Ramos (cell line): ENCODE results near the gene EBLN1.

Experiments used
- in situ Hi-C: fragments of 300-500 bp; cut with MboI; formaldehyde crosslinking; loops from one replicate; pipeline ENCODE4 v1.14.3; 2022; ENCODE audit warnings: low sequenced_read_pairs; ENCODE audit not compliant: unreplicated experiment

The EBLN1 gene

DNA sequence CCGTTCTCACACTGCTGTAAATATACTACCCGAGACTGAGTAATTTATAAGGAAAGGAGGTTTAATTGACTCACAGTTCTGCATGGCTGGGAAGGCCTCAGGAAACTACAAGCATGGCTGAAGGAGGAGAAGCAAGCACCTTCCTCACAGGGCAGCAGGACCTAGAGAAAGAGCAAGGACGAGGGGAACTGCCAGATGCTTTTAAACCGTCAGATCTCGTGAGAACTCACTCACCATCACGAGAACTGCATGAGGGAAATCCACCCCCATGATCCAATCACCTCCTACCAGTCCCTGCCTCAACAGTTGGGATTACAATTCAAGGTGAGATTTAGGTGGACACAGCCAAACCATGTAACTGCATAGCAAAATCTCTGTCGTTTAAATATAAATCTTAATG lies at the start of gene EBLN1:
Gene EBLN1, minus strand, starts transcription at position 174 of the 400 bp plus-strand sequence. CDS start 8,032 bp downstream, outside the sequence.
- in situ Hi-C loops, result no loop called here

DNA sequence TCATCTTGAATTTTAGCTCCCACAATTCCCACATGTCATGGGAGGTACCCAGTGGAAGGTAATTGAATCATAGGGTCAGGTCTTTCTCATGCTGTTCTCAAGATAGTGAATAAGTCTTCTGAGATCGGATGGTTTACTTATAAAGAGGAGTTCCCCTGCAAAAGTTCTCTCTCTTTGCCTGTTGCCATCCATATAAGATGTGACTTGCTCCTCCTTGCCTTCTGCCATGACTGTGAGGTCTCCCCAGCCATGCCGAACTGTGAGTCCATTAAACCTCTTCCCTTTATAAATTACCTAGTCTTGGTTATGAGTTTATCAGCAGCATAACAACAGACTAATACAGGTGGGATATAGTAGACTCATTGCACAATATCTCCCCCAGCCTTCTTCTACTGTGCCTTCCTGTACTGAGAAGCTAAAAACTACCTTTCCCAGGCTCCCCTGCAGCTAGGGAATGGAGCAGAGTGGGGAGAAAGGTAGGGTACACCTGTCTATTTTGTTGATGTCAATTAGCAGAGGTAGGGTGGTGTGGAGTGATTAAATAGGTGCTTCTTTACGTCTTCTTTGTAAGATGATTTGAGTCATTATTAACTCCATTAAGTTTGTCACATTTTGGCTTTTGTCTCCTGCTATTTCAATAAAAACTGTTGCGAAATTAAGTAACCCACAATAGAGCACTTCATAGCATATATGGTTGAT lies 48.2 kb upstream of the EBLN1 start:
- in situ Hi-C loops, result no loop called here

- in situ Hi-C loops, result no loop called here
Measured at GRCh38 chr10:22263106-22263505, 45.3 kb upstream of the EBLN1 start.

DNA sequence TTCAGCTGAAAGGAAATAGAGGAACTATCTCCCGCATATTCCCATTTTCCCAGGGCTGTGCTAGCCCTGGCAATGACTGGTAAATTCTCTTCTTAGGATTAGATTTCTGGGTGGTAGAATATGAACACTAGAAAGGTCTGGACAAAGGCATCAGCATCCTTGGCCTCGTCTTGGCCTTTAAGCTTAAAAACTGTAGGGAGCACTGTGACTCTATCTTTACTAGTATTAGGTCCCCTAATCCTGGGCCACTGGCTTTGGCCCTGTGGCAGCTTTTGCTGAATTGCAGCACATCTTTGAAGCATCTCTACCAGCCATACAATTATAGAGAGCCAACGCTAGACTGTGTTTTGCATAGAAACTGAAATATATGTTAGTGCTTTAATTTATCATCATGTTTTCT lies 41.5 kb upstream of the EBLN1 start:
- in situ Hi-C loops, result no loop called here

DNA sequence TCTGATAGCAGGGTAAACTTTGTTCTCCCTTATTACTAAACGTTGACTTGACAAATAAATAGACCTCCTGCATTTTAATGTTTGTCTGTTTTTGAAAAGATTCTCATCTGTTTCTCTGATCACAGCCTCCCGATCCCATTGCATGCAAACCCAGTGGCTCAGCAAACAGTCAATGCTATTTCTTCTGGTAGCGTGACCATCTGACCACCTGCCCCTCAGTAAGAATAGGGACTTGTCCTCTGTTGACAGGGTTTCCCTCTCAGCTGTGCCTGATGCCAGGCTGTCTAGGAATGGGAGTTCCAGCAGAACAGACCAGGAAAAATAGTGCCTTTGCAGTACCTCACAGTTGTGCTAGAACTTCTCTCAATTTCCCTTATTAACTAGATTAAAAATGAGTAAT lies 40.7 kb upstream of the EBLN1 start:
- in situ Hi-C loops, result no loop called here

- in situ Hi-C loops, result no loop called here
Measured at GRCh38 chr10:22253580-22253882, 35.7 kb upstream of the EBLN1 start.

- in situ Hi-C loops, result no loop called here
Measured at GRCh38 chr10:22252801-22253579, 35.2 kb upstream of the EBLN1 start.

- in situ Hi-C loops, result no loop called here
Measured at GRCh38 chr10:22252224-22252800, 34.5 kb upstream of the EBLN1 start.

DNA sequence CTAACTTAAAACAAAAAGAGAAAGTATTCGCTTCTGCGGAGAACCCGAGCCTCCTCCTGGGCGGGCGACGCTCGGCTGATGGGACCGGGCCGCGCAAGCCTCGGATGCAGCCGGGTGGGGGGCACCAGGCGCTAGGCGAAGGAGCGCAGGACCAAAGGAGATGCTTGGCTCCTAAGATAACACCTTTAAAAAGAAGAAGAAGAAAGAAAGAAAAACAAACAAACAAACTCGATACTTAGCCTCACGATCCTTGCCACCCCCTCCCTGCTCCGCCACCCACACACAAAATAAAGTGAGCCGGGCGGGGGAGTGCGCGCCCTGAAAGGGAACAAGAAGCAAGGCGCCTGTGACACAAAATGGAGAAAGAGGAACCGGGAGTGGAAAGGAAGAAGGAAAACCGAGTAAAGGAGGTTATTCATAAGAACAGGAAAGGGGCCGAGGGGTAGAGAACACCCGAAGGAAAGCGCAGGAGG lies 34.0 kb upstream of the EBLN1 start:
- in situ Hi-C loops, result no loop called here

GRCh38 chr10:22250897-22251660 lies 33.3 kb upstream of the EBLN1 start:
- in situ Hi-C loops, result no loop called here

DNA sequence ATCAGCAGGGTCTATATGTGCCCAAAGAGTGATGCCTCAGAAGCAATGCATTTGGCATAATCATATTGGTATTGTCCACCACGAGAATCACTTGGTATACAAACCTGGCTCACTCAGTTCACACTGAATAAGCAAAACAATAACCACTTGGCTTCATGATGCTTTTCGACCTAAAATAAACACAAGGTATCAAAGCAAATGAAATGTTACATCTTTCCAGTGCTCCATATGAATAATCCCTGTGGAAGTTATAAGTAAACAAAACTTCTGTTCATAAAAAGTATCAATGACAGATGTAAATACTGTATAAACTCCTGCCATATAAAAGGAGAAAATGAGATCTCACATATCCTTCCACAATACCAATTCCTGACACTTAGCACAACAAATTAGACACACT lies 29.8 kb upstream of the EBLN1 start:
- in situ Hi-C loops, result no loop called here

DNA sequence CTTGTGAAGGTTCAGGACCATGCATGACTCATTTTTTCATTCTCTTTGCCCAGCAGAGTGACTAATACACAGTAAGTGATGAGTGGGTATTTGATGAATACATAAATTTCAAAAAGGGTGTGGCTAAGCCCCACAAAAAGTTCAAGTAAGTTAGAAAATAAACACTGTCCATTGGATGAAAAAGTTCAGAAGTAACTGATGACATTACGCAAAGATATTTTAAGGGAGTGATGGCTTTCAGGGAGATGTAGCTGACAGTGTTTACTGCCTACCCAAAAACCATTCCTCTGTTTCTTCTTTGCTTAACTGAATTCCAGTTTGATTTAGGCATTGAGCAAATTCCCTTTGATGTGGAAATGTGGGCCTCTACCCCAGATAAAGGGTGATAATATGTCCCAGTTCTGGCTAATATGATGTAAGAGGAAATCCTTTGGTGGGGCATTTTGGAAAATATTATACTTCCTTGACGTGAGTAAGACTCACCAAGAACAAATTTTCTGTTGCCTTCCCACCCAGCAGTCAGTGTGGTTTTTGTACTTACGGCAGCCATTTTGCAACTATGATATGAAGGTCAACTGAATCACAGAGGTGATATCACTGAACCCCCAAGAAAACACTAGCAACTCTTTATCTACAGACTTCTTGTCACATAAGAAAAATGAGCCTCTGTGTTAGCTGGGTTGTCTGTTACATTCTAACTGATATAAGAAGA lies 29.0 kb upstream of the EBLN1 start:
- in situ Hi-C loops, result no loop called here

GRCh38 chr10:22245567-22245966 lies 27.8 kb upstream of the EBLN1 start:
- in situ Hi-C loops, result no loop called here

DNA sequence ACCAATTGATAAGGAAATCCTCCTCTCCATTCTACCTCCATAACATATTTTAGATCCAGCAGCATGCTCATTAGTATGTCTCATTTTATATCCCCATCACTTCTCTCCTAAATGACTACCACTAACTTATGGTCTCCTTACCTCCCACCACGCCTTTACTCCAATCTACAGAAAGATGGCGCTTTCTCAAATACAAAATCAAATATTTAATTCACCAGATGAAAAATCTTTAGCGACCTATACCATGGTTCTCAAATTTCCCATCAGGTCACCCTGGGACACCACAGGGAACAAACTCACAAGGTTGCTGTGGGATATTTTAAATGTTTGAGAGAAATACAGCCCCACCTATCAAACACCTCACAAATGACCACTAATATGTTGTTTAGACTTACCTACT lies 27.0 kb upstream of the EBLN1 start:
- in situ Hi-C loops, result no loop called here

- in situ Hi-C loops, result no loop called here
Measured at GRCh38 chr10:22244001-22244400, 26.2 kb upstream of the EBLN1 start.

DNA sequence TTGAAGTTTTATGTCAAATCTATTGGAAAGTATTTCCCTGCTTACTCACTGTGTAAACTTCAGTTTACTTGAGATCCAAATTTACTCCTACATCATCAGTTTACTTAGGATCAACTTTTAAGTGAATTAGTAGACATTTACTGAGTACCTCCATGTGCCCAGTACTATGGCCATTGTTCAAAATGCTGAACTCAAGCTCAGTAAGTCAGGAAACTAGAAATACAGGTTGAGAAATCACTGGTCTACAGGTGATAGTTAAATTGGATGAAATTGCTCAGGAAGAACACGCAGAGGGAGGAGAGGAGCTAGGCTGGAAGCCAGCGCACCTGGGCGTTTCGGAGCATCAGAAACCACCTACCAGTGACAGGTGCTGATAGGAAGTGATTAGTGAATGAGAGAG lies 25.5 kb upstream of the EBLN1 start:
- in situ Hi-C loops, result no loop called here

- in situ Hi-C loops, result no loop called here
Measured at GRCh38 chr10:22231260-22231659, 13.4 kb upstream of the EBLN1 start.

- in situ Hi-C loops, result no loop called here
Measured at GRCh38 chr10:22230158-22230833, 12.5 kb upstream of the EBLN1 start.

GRCh38 chr10:22229802-22230157 lies 12.0 kb upstream of the EBLN1 start:
- in situ Hi-C loops, result no loop called here
